ENCODE results near the gene ATAD2B.

ATAD2B gene

GRCh38 chr2:23709311-23709710 is 217.6 kb downstream of the ATAD2B start:
- DNase-seq (ENCODE audit: low spot score in 2 of 2) (no peak), ATAC-seq (replicated peaks; ENCODE audit: extremely low read depth, poor library complexity, severe bottlenecking) (no peak)
- Mint-ChIP-seq H3K27me3 (no peaks in the 10 kb centered on the region), H3K4me1 (no peaks in the 10 kb centered on the region), H3K4me3 (no peak overlapping the region), H3K36me3 (ENCODE audit: insufficient read depth) (peaks cover 10% of the 10 kb centered on the region), H3K9me3 (no peaks in the 10 kb centered on the region), H3K27ac (ENCODE audit: low read depth) (peak overlapping the region; percentile 69)

- H3K4me3 Mint-ChIP-seq, result no peak overlapping the region
- H3K4me1 Mint-ChIP-seq, result no peaks in the 10 kb centered on the region
- ATAC-seq (replicated peaks; ENCODE audit: extremely low read depth, poor library complexity, severe bottlenecking) (no peak), DNase-seq (ENCODE audit: low spot score in 2 of 2) (no peak)
- peaks cover 10% of the 10 kb centered on the region for H3K36me3 Mint-ChIP-seq (ENCODE audit: insufficient read depth)
- H3K9me3 Mint-ChIP-seq, result no peaks in the 10 kb centered on the region
- H3K27ac Mint-ChIP-seq (ENCODE audit: low read depth), result peak overlapping the region; percentile 69
- no peaks in the 10 kb centered on the region for H3K27me3 Mint-ChIP-seq
Observed at GRCh38 chr2:23708771-23709170, 218.2 kb downstream of the ATAD2B start.

GRCh38 chr2:23707096-23707495 is 219.8 kb downstream of the ATAD2B start:
- Mint-ChIP-seq H3K9me3 (no peaks in the 10 kb centered on the region), H3K27me3 (no peaks in the 10 kb centered on the region), H3K27ac (ENCODE audit: low read depth) (no peak overlapping the region), H3K4me1 (no peaks in the 10 kb centered on the region), H3K36me3 (ENCODE audit: insufficient read depth) (peaks cover 10% of the 10 kb centered on the region), H3K4me3 (no peak overlapping the region)
- DNase-seq (ENCODE audit: low spot score in 2 of 2) (no peak), ATAC-seq (replicated peaks; ENCODE audit: extremely low read depth, poor library complexity, severe bottlenecking) (no peak)

GRCh38 chr2:23706613-23707078 is 220.3 kb downstream of the ATAD2B start:
- no peak for ATAC-seq (replicated peaks; ENCODE audit: extremely low read depth, poor library complexity, severe bottlenecking)
- Mint-ChIP-seq H3K27ac (ENCODE audit: low read depth) (no peak overlapping the region), H3K4me3 (no peak overlapping the region), H3K27me3 (no peaks in the 10 kb centered on the region), H3K9me3 (no peaks in the 10 kb centered on the region), H3K4me1 (no peaks in the 10 kb centered on the region), H3K36me3 (ENCODE audit: insufficient read depth) (peaks cover 10% of the 10 kb centered on the region)
- no peak for DNase-seq (ENCODE audit: low spot score in 2 of 2)

DNA sequence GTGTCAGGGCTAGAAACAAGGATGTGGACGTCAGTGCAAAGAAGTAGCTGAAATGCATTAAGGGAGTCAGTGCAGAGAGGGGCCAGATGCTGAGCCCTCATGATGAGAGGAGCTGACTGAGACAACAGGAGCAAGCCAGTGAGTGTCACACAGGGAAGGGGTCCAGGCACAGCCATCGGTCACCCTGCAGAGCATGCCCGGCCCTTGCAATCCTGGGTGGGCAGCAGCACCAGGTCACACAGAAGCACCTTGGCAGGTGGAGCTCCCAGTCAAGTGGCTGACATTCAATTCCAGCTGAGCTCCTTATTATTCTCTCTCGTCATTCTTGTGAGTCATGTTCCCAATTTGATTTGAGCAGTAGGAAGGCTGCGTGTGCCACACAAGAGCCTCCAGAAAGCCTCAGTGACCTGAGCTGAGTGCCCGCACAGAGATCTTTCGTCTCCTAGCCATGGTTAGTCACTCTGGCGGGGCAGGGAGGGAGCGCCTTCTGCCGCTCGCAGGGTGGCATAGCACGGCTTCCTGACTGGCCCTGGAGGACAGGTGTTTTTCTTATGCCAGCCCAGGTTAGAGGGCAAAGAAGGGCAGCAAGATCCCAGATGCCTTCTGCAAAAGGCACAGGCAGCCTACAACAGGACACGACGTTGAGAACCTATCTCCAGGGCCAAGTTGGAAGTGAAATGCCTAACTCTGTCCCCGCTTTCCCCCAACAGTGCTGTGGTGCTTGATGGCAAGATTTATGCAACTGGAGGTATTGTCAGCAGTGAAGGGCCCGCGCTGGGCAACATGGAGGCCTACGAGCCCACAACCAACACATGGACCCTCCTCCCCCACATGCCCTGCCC is 220.9 kb downstream of the ATAD2B start:
- DNase-seq (ENCODE audit: low spot score in 2 of 2), result no peak
- no peak overlapping the region for H3K27ac Mint-ChIP-seq (ENCODE audit: low read depth)
- no peak overlapping the region for H3K4me3 Mint-ChIP-seq
- H3K27me3 Mint-ChIP-seq, result no peaks in the 10 kb centered on the region
- no peak for ATAC-seq (replicated peaks; ENCODE audit: extremely low read depth, poor library complexity, severe bottlenecking)
- no peaks in the 10 kb centered on the region for H3K4me1 Mint-ChIP-seq
- H3K9me3 Mint-ChIP-seq, result no peaks in the 10 kb centered on the region
- peaks cover 10% of the 10 kb centered on the region for H3K36me3 Mint-ChIP-seq (ENCODE audit: insufficient read depth)

- Mint-ChIP-seq H3K4me1 (peaks cover 6% of the 10 kb centered on the region), H3K36me3 (ENCODE audit: insufficient read depth) (peaks cover 11% of the 10 kb centered on the region), H3K4me3 (no peak overlapping the region), H3K27ac (ENCODE audit: low read depth) (no peak overlapping the region), H3K27me3 (no peaks in the 10 kb centered on the region), H3K9me3 (no peaks in the 10 kb centered on the region)
- DNase-seq (ENCODE audit: low spot score in 2 of 2) (no peak), ATAC-seq (replicated peaks; ENCODE audit: extremely low read depth, poor library complexity, severe bottlenecking) (no peak)
Observed at GRCh38 chr2:23703583-23704385, 223.1 kb downstream of the ATAD2B start.

DNA sequence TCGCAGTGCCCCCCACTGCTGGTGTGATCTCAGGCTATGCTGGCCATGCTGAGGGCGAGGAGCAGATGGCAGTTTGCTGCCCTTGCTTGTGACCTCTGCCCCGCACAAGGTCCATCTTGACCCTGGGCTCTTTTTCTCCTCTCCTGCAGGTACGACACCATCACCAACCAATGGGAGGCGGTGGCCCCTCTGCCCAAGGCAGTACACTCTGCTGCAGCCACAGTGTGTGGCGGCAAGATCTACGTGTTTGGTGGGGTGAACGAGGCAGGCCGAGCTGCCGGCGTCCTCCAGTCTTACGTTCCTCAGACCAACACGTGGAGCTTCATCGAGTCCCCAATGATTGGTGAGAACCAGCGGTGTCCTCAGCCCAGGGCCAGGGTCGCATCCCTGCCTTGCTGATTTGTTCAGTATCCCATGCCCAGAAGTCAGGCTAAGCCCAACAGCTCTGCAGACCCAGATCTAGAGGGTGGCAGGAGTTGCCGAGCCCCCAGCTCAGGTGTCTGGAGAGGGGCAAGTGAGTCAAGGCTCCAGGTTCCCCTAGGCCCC is 223.8 kb downstream of the ATAD2B start:
- no peak for ATAC-seq (replicated peaks; ENCODE audit: extremely low read depth, poor library complexity, severe bottlenecking)
- no peaks in the 10 kb centered on the region for H3K9me3 Mint-ChIP-seq
- H3K4me3 Mint-ChIP-seq, result no peak overlapping the region
- no peaks in the 10 kb centered on the region for H3K27me3 Mint-ChIP-seq
- H3K4me1 Mint-ChIP-seq, result peaks cover 6% of the 10 kb centered on the region
- H3K27ac Mint-ChIP-seq (ENCODE audit: low read depth), result no peak overlapping the region
- H3K36me3 Mint-ChIP-seq (ENCODE audit: insufficient read depth), result peaks cover 11% of the 10 kb centered on the region
- DNase-seq (ENCODE audit: low spot score in 2 of 2), result no peak

DNA sequence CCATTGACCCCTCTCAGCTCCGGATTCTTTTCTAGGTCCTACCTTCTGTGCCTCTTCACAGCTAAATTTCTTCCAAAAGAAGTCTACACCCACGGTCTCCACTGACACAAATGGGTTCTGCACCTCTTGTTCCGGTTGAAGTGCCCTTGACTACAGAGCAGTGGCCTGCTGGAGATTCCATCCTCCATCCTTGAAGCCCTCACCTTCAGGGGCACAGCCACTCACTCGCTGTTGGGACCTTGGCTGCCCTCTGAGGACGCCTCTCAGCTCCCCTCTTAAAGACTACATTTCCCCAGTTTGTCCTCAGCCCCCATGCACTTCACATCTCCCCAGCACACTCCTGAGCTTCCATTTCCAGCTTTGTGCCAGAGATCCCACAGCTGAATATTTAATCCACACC is 226.3 kb downstream of the ATAD2B start:
- Mint-ChIP-seq H3K27me3 (no peaks in the 10 kb centered on the region), H3K27ac (ENCODE audit: low read depth) (no peak overlapping the region), H3K4me3 (no peak overlapping the region), H3K4me1 (peaks cover 6% of the 10 kb centered on the region), H3K36me3 (ENCODE audit: insufficient read depth) (peaks cover 4% of the 10 kb centered on the region), H3K9me3 (no peaks in the 10 kb centered on the region)
- ATAC-seq (replicated peaks; ENCODE audit: extremely low read depth, poor library complexity, severe bottlenecking), result no peak
- no peak for DNase-seq (ENCODE audit: low spot score in 2 of 2)

DNA sequence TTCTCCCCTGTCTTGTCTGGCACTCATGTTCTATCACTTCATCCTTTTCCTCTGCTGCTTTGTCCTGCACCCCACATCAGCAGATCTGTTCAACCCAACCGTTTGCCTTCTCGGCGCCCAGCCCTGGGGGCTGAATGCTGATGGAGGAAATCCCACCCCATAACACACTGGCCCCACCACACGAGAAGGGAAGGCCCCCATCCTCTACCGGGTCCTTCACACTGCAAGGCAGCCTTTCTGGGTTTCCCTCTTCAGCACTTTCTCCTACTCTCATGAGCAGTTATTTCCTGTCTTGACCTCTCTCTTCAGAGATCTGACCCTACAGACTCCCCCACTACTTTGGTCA is 227.4 kb downstream of the ATAD2B start:
- peaks cover 6% of the 10 kb centered on the region for H3K4me1 Mint-ChIP-seq
- no peak overlapping the region for H3K4me3 Mint-ChIP-seq
- H3K36me3 Mint-ChIP-seq (ENCODE audit: insufficient read depth), result peaks cover 1% of the 10 kb centered on the region
- DNase-seq (ENCODE audit: low spot score in 2 of 2), result no peak
- no peak overlapping the region for H3K27ac Mint-ChIP-seq (ENCODE audit: low read depth)
- no peak for ATAC-seq (replicated peaks; ENCODE audit: extremely low read depth, poor library complexity, severe bottlenecking)
- no peaks in the 10 kb centered on the region for H3K9me3 Mint-ChIP-seq
- no peaks in the 10 kb centered on the region for H3K27me3 Mint-ChIP-seq

DNA sequence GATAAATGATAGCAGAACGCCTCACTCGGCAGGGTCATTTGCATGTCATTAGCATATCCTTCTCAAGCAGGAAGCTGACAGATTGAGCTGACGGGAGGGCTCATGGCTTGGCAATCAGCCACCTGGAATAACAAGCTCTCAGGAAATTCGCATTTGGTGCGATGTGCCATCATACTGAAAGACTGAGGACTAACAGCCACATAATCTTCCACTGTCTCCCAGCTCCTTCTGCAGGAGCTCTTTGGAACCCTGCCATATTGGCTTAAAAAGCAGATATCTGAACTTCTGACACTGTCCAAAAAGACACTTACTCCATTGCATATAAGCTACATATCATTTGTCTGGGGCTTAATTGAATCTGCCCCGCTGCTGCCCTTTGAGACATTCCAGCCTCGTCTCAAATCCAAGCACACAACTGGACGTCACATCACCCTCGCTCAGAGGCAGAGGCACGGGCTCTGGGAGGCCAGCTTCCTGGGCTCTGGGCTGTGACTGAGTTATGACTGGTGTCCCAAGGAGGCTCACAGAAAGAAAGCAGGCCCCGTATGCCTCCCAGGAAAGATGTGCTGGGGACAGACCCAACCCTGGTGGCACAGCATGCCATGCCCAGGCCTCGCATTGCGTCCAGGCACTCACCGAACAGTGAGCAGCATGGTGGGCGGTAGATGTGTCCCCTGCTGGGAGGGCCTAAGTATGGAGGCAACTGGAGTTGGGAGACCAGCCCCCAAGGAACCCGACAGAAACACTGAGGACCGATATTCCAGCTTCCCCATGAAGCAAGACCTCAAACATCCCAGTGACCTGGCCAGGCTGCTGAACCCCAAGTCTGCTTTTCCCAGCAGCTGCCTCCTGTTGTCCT is 228.0 kb downstream of the ATAD2B start:
- H3K27me3 Mint-ChIP-seq, result no peaks in the 10 kb centered on the region
- no peak overlapping the region for H3K4me3 Mint-ChIP-seq
- H3K36me3 Mint-ChIP-seq (ENCODE audit: insufficient read depth), result peaks cover 4% of the 10 kb centered on the region
- H3K4me1 Mint-ChIP-seq, result peaks cover 6% of the 10 kb centered on the region
- H3K27ac Mint-ChIP-seq (ENCODE audit: low read depth), result no peak overlapping the region
- ATAC-seq (replicated peaks; ENCODE audit: extremely low read depth, poor library complexity, severe bottlenecking), result no peak
- no peak for DNase-seq (ENCODE audit: low spot score in 2 of 2)
- no peaks in the 10 kb centered on the region for H3K9me3 Mint-ChIP-seq
